OCI-LY3 (cell line): ENCODE measurements around the gene ERCC5.

Experiments
- CTCF ChIP-seq: fragments of 200-600, 300-600 bp; sonication (generic); IDR thresholded peaks from 2 replicates; pipeline ENCODE4 v1.5.1; 2014; ENCODE audit warnings: antibody characterized with exemption, low read length, low read depth
- EZH2phosphoT487 ChIP-seq: fragments of 200-600 bp; shearing (Covaris generic); IDR thresholded peaks from 2 replicates; pipeline ENCODE4 v1.6.1; 2018; ENCODE audit warnings: antibody characterized with exemption, mixed run types, low read depth

GRCh38 chr13:102873653-102874052, 27.8 kb downstream of the ERCC5 start:
- TF ChIP-seq CTCF (no peak), EZH2phosphoT487 (no peak)
